ENCODE results near the gene ARHGAP6.

- TF ChIP-seq CTCF (IDR thresholded peaks at IDR 0.05 in 2 of 3, conservative IDR thresholded peaks at IDR 0.05 in 1 of 3; ENCODE audit: borderline replicate concordance in 1 of 3, insufficient read depth in 1 of 3, low read depth in 2 of 3, low read length in 2 of 3) (no peak), POLR2AphosphoS5 (IDR thresholded peaks at IDR 0.05; ENCODE audit: low read depth, low read length) (no peak), CEBPB (IDR thresholded peaks at IDR 0.05; ENCODE audit: low read depth) (no peak), POLR2A (IDR thresholded peaks at IDR 0.05; ENCODE audit: borderline replicate concordance, extremely low read depth, insufficient read depth, insufficient read length) (no peak), FOSL1 (IDR thresholded peaks at IDR 0.05; ENCODE audit: low read depth) (no peak), EGR1 (IDR thresholded peaks at IDR 0.05; ENCODE audit: low read depth) (no peak), SP1 (IDR thresholded peaks at IDR 0.05; ENCODE audit: low read depth) (no peak), MAX (IDR thresholded peaks at IDR 0.05) (no peak)
Measured at GRCh38 chrX:11205796-11206195, 459.9 kb downstream of the ARHGAP6 start.

All from HCT116 (cell line).